Measurements from ENCODE around the gene SULT2A1. TPM values are rescaled to one million over a fixed set of nuclear protein-coding genes. Genes with fewer than 3 reads are reported as not detected.
"Not testable (repeated sequence)": the region's sequence is repeated elsewhere in the genome, so short reads cannot be mapped to it uniquely, and the experiment has no call there.

SULT2A1 gene
- total and polyA plus RNA-seq, 2 donors from 2014 or later, result not detected

GRCh38 chr19:47885067-47885463 lies 1.1 kb downstream of the SULT2A1 start:
- no peak for FAIRE-seq
- intact Hi-C loops (cut with DNase I), result no loop called here
- TF ChIP-seq, protein P1, sequence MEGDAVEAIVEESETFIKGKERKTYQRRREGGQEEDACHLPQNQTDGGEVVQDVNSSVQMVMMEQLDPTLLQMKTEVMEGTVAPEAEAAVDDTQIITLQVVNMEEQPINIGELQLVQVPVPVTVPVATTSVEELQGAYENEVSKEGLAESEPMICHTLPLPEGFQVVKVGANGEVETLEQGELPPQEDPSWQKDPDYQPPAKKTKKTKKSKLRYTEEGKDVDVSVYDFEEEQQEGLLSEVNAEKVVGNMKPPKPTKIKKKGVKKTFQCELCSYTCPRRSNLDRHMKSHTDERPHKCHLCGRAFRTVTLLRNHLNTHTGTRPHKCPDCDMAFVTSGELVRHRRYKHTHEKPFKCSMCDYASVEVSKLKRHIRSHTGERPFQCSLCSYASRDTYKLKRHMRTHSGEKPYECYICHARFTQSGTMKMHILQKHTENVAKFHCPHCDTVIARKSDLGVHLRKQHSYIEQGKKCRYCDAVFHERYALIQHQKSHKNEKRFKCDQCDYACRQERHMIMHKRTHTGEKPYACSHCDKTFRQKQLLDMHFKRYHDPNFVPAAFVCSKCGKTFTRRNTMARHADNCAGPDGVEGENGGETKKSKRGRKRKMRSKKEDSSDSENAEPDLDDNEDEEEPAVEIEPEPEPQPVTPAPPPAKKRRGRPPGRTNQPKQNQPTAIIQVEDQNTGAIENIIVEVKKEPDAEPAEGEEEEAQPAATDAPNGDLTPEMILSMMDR (IDR thresholded peaks at IDR 0.05; ENCODE audit: borderline replicate concordance, extremely low read depth, insufficient read depth), result no peak
- Histone ChIP-seq H3K4me1 (ENCODE audit: control insufficient read depth in 2 of 3, insufficient read depth in 2 of 3, low read depth in 1 of 3, low read length in 3 of 3) (no peaks in the 10 kb centered on the region), H3K27ac (ENCODE audit: low read depth in 2 of 2, low read length in 2 of 2) (no peak overlapping the region), H3K36me3 (ENCODE audit: control insufficient read depth in 2 of 3, insufficient read depth in 3 of 3, low read length in 3 of 3) (no peaks in the 10 kb centered on the region), H3K27me3 (ENCODE audit: control insufficient read depth, insufficient read depth, low read length) (no peaks in the 10 kb centered on the region), H3K9me3 (ENCODE audit: control insufficient read depth in 2 of 3, insufficient read depth in 1 of 3, low read length in 3 of 3) (no peaks in the 10 kb centered on the region), H3K9ac (ENCODE audit: low read length in 3 of 3) (no peak overlapping the region), H3K4me3 (ENCODE audit: low read length in 3 of 3) (no peak overlapping the region)
- no peak for DNase-seq

DNA sequence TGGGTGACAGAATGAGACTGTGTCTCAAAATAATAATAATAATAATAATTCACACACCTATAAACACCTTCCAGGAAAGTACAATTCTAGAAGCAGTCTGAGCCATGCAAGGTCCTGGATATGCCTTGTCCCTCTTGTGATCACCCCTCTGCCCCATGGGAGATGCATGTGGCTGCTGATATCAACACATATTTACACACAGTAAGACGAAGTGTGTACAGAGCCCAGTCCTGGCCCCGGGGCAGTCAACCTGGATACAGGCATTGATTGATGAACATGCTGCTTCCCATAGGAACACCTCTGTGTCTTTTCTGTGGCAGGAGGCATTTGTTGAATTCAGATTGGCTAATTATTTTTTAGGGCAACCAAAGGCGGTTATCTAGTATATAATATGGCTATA lies 3.2 kb downstream of the SULT2A1 start:
- no peak overlapping the region for H3K27ac ChIP-seq (ENCODE audit: low read depth in 2 of 2, low read length in 2 of 2)
- intact Hi-C loops (cut with DNase I), result no loop called here
- FAIRE-seq (no peak), DNase-seq (peak in 1 of 5 donors; percentile 17)
- no peak overlapping the region for H3K4me3 ChIP-seq (ENCODE audit: low read length in 3 of 3)
- no peaks in the 10 kb centered on the region for H3K9me3 ChIP-seq (ENCODE audit: control insufficient read depth in 2 of 3, insufficient read depth in 1 of 3, low read length in 3 of 3)
- TF ChIP-seq, protein P1 (IDR thresholded peaks at IDR 0.05; ENCODE audit: borderline replicate concordance, extremely low read depth, insufficient read depth), result no peak
- H3K4me1 ChIP-seq (ENCODE audit: control insufficient read depth in 2 of 3, insufficient read depth in 2 of 3, low read depth in 1 of 3, low read length in 3 of 3), result no peaks in the 10 kb centered on the region
- no peak overlapping the region for H3K9ac ChIP-seq (ENCODE audit: low read length in 3 of 3)
- no peaks in the 10 kb centered on the region for H3K27me3 ChIP-seq (ENCODE audit: control insufficient read depth, insufficient read depth, low read length)
- no peaks in the 10 kb centered on the region for H3K36me3 ChIP-seq (ENCODE audit: control insufficient read depth in 2 of 3, insufficient read depth in 3 of 3, low read length in 3 of 3)

DNA sequence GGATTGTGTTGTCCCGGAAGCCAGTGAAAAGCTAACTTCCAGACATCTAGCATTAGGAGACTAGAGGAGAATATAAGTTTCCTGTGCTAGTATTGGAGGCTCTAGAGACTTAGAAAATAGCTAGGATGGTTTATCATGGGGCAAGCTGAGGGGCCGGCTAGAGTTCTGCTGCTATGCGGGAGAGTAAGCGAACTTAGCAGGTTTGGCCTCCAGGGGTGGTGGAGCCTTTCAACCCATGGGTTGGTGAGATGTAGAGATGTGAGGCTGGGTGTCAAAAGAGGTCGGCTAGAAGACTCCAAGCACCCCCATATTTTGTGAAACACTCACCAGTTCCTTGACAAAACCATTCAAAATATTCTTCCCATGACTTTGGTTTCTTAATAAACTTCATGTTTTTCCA lies 4.4 kb downstream of the SULT2A1 start:
- DNase-seq, result peak in 1 of 5 donors; percentile 5
- Histone ChIP-seq H3K4me1 (ENCODE audit: control insufficient read depth in 2 of 3, insufficient read depth in 2 of 3, low read depth in 1 of 3, low read length in 3 of 3) (no peaks in the 10 kb centered on the region), H3K9me3 (ENCODE audit: control insufficient read depth in 2 of 3, insufficient read depth in 1 of 3, low read length in 3 of 3) (no peaks in the 10 kb centered on the region), H3K9ac (ENCODE audit: low read length in 3 of 3) (no peak overlapping the region), H3K36me3 (ENCODE audit: control insufficient read depth in 2 of 3, insufficient read depth in 3 of 3, low read length in 3 of 3) (no peaks in the 10 kb centered on the region), H3K27ac (ENCODE audit: low read depth in 2 of 2, low read length in 2 of 2) (no peak overlapping the region), H3K4me3 (ENCODE audit: low read length in 3 of 3) (no peak overlapping the region), H3K27me3 (ENCODE audit: control insufficient read depth, insufficient read depth, low read length) (no peaks in the 10 kb centered on the region)
- intact Hi-C loops (cut with DNase I), result no loop called here
- TF ChIP-seq, protein P1 (IDR thresholded peaks at IDR 0.05; ENCODE audit: borderline replicate concordance, extremely low read depth, insufficient read depth), result no peak
- no peak for FAIRE-seq

DNA sequence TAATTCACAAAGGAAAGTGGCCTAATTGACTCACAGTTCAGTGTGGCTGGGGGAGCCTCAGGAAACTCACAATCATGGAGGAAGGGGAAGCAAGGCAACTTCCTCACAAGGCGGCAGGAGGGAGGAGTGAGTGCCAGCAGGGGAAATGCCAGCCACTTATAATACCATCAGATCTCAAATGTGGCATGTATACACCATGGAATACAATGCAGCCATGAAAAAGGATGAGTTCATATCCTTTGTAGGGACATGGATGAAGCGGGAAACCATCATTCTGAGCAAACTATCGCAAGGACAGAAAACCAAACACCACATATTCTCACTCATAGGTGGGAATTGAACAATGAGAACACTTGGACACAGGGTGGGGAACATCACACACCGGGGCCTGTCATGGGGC lies 6.7 kb downstream of the SULT2A1 start:
- FAIRE-seq; H3K27ac ChIP-seq (ENCODE audit: low read depth in 2 of 2, low read length in 2 of 2); H3K36me3 ChIP-seq (ENCODE audit: control insufficient read depth in 2 of 3, insufficient read depth in 3 of 3, low read length in 3 of 3); H3K4me3 ChIP-seq (ENCODE audit: low read length in 3 of 3); H3K9ac ChIP-seq (ENCODE audit: low read length in 3 of 3); H3K27me3 ChIP-seq (ENCODE audit: control insufficient read depth, insufficient read depth, low read length); H3K9me3 ChIP-seq (ENCODE audit: control insufficient read depth in 2 of 3, insufficient read depth in 1 of 3, low read length in 3 of 3); intact Hi-C loops (cut with DNase I); H3K4me1 ChIP-seq (ENCODE audit: control insufficient read depth in 2 of 3, insufficient read depth in 2 of 3, low read depth in 1 of 3, low read length in 3 of 3); DNase-seq: not testable (repeated sequence)
